H1 (cell line): ENCODE data around the gene CCDC107. TPM values are rescaled to one million over a fixed set of nuclear protein-coding genes. Genes with fewer than 3 reads are reported as not detected.

Experiments used
- CTCF ChIA-PET: fragments of 300-600 bp; sonication (Branson Sonifier 250); formaldehyde crosslinking; loops from one replicate; lab custom pipeline; 2021; ENCODE audit not compliant: partially characterized antibody; lab: Charles Lee
- POLR2A ChIA-PET: fragments of 300-600 bp; sonication (Branson Sonifier 250); formaldehyde crosslinking; loops from one replicate; lab custom pipeline; 2021; ENCODE audit warnings: inconsistent platforms; ENCODE audit not compliant: partially characterized antibody; lab: Charles Lee
- DNase-seq, 2 experiments: peaks; one replicate each; pipeline versions ENCODE4 v3.0.0 to v3.0.0-alpha.2; 2010 to 2022; ENCODE audit warnings: low spot score in 2 of 2, low read depth in 1 of 2, mixed read lengths in 1 of 2
- FAIRE-seq: peaks from 2 replicates; lab custom pipeline; 2011; peaks lifted over from hg19 to GRCh38; lab: Jason Lieb, UNC
- H2AFZ ChIP-seq: 2 replicates; pipeline ENCODE4 v1.8.1; 2012; ENCODE audit warnings: low read length, inconsistent platforms
- H2AK5ac ChIP-seq: 2 replicates; pipeline ENCODE4 v1.6.1; 2013; ENCODE audit warnings: low read depth, low read length
- H2BK120ac ChIP-seq: replicated peaks from 2 replicates; pipeline ENCODE3; 2013; ENCODE audit warnings: low read depth, low read length, inconsistent platforms
- H2BK12ac ChIP-seq: 2 replicates; pipeline ENCODE4 v1.6.1; 2013; ENCODE audit warnings: low read depth, low read length
- H2BK15ac ChIP-seq: 2 replicates; pipeline ENCODE4 v1.6.1; 2013; ENCODE audit warnings: low read length
- H2BK20ac ChIP-seq: 2 replicates; pipeline ENCODE4 v1.6.1; 2013; ENCODE audit warnings: low read length
- H2BK5ac ChIP-seq: 2 replicates; pipeline ENCODE4 v1.6.1; 2013; ENCODE audit warnings: low read depth, low read length
- H3K14ac ChIP-seq: 2 replicates; pipeline ENCODE4 v1.6.1; 2013; ENCODE audit warnings: inconsistent platforms; ENCODE audit not compliant: insufficient read length
- H3K18ac ChIP-seq: 2 replicates; pipeline ENCODE4 v1.6.1; 2013; ENCODE audit warnings: low read length; ENCODE audit errors: extremely low read depth
- H3K23ac ChIP-seq: 2 replicates; pipeline ENCODE4 v1.6.1; 2013; ENCODE audit warnings: inconsistent platforms; ENCODE audit not compliant: insufficient read length
- H3K23me2 ChIP-seq: 2 replicates; pipeline ENCODE4 v1.6.1; 2013; ENCODE audit warnings: low read depth, low read length
- H3K27ac ChIP-seq: 2 replicates; pipeline ENCODE4 v1.6.1; 2011; ENCODE audit warnings: low read depth, low read length, inconsistent platforms
- H3K27me3 ChIP-seq, 4 experiments: replicated peaks in 1 of 4; 1 replicate in 1 of 4; 2 replicates in 3 of 4; pipeline versions ENCODE4 v1.6.1 to v1.8.1; 2011 to 2013; ENCODE audit warnings: low read length in 3 of 4, mild to moderate bottlenecking in 3 of 4, inconsistent platforms in 2 of 4, mixed read lengths in 2 of 4, moderate library complexity in 1 of 4; ENCODE audit not compliant: control insufficient read depth in 3 of 4, insufficient read depth in 3 of 4; ENCODE audit errors: extremely low read depth in 1 of 4
- H3K36me3 ChIP-seq, 4 experiments: 2 replicates each; pipeline versions ENCODE4 v1.6.1 to v1.8.1; 2011 to 2013; ENCODE audit warnings: mild to moderate bottlenecking in 4 of 4, low read length in 3 of 4, moderate library complexity in 2 of 4, control low read depth in 1 of 4, inconsistent platforms in 1 of 4; ENCODE audit not compliant: insufficient read depth in 4 of 4, control insufficient read depth in 2 of 4
- H3K4ac ChIP-seq: replicated peaks from 2 replicates; pipeline ENCODE3; 2013; ENCODE audit warnings: low read length, low read depth, mixed read lengths, inconsistent platforms; ENCODE audit not compliant: insufficient read length
- H3K4me1 ChIP-seq, 4 experiments: replicated peaks in 1 of 4; 1 replicate in 1 of 4; 2 replicates in 3 of 4; pipeline versions ENCODE4 v1.6.1 to v1.8.1; 2011 to 2013; ENCODE audit warnings: low read length in 3 of 4, inconsistent platforms in 2 of 4, mixed read lengths in 1 of 4; ENCODE audit not compliant: insufficient read depth in 4 of 4, control insufficient read depth in 3 of 4
- H3K4me2 ChIP-seq, 2 experiments: 2 replicates each; pipeline versions ENCODE4 v1.6.1 to v1.8.1; 2011 to 2013; ENCODE audit warnings: low read depth in 2 of 2, low read length in 2 of 2, control low read depth in 1 of 2, inconsistent platforms in 1 of 2, mild to moderate bottlenecking in 1 of 2; ENCODE audit not compliant: insufficient read depth in 1 of 2
- H3K4me3 ChIP-seq, 4 experiments: fragments of 200-600, 300-600 bp in 1 of 4; sonication (generic), shearing (Covaris generic), sonication (Bioruptor Twin) in 1 of 4; 2 replicates each; pipeline versions ENCODE4 v1.5.1 to v1.8.1; 2011 to 2016; ENCODE audit warnings: low read length in 4 of 4, low read depth in 3 of 4, control low read depth in 2 of 4, inconsistent platforms in 2 of 4, mild to moderate bottlenecking in 2 of 4, mixed read lengths in 1 of 4, moderate library complexity in 1 of 4; ENCODE audit not compliant: insufficient read depth in 2 of 4; ENCODE audit errors: extremely low read depth in 1 of 4
- H3K56ac ChIP-seq: replicated peaks from 2 replicates; pipeline ENCODE3; 2013; ENCODE audit warnings: low read depth, mild to moderate bottlenecking, mixed read lengths, low read length, inconsistent platforms; ENCODE audit not compliant: insufficient read length
- H3K79me1 ChIP-seq: 2 replicates; pipeline ENCODE4 v1.6.1; 2013; ENCODE audit warnings: low read depth, low read length, control low read depth
- H3K79me2 ChIP-seq, 2 experiments: 2 replicates each; pipeline versions ENCODE4 v1.6.1 to v1.8.1; 2012 to 2013; ENCODE audit warnings: low read length in 2 of 2, mild to moderate bottlenecking in 2 of 2, inconsistent platforms in 1 of 2; ENCODE audit not compliant: insufficient read depth in 2 of 2, control insufficient read depth in 1 of 2
- H3K9ac ChIP-seq, 4 experiments: replicated peaks in 1 of 4; 1 replicate in 1 of 4; 2 replicates in 3 of 4; pipeline versions ENCODE4 v1.6.1 to v1.8.1; 2011 to 2013; ENCODE audit warnings: low read depth in 3 of 4, low read length in 3 of 4, control low read depth in 2 of 4, mild to moderate bottlenecking in 2 of 4, moderate library complexity in 2 of 4, inconsistent platforms in 1 of 4; ENCODE audit errors: extremely low read depth in 1 of 4
- H3K9me3 ChIP-seq, 2 experiments: 2 replicates each; pipeline versions ENCODE4 v1.6.1 to v1.8.1; 2012 to 2013; ENCODE audit warnings: mild to moderate bottlenecking in 2 of 2, moderate library complexity in 2 of 2, control low read depth in 1 of 2, inconsistent platforms in 1 of 2, low read depth in 1 of 2, low read length in 1 of 2, mixed read lengths in 1 of 2; ENCODE audit not compliant: insufficient read depth in 2 of 2
- H4K20me1 ChIP-seq, 2 experiments: replicated peaks in 1 of 2; 2 replicates each; pipeline versions ENCODE3 to v1.8.1; 2011 to 2013; ENCODE audit warnings: inconsistent platforms in 2 of 2, low read length in 2 of 2, mild to moderate bottlenecking in 1 of 2; ENCODE audit not compliant: insufficient read depth in 2 of 2, control insufficient read depth in 1 of 2
- H4K5ac ChIP-seq: 2 replicates; pipeline ENCODE4 v1.6.1; 2013; ENCODE audit warnings: low read length, low read depth, mixed read lengths, inconsistent platforms; ENCODE audit not compliant: insufficient read length
- H4K8ac ChIP-seq: 2 replicates; pipeline ENCODE4 v1.8.0; 2013; ENCODE audit warnings: mild to moderate bottlenecking, moderate library complexity, low read length, inconsistent platforms; ENCODE audit not compliant: insufficient read depth; ENCODE audit errors: extremely low read depth
- H4K91ac ChIP-seq: replicated peaks from 2 replicates; pipeline ENCODE3; 2013; ENCODE audit warnings: low read length, mixed read lengths, inconsistent platforms; ENCODE audit not compliant: insufficient read length
- ASH2L ChIP-seq: fragments of 200-600, 300-600 bp; sonication (generic); IDR thresholded peaks from one replicate; pipeline ENCODE4 v1.7.1; 2017; ENCODE audit warnings: low read length
- ATF2 ChIP-seq: IDR thresholded peaks from 2 replicates; pipeline ENCODE4 v1.6.1; 2012; ENCODE audit warnings: low read length, inconsistent platforms
- BACH1 ChIP-seq: IDR thresholded peaks from 2 replicates; pipeline ENCODE4 v1.6.1; 2012; ENCODE audit warnings: low read length, improper control_type of control experiment
- KDM4A ChIP-seq: IDR thresholded peaks from one replicate; pipeline ENCODE4 v1.7.1; 2012; ENCODE audit warnings: low read depth, mild to moderate bottlenecking, moderate library complexity, low read length, inconsistent platforms; ENCODE audit not compliant: severe bottlenecking
- KDM5A ChIP-seq: fragments of 200-600 bp; IDR thresholded peaks from 2 replicates; pipeline ENCODE4 v1.7.1; 2012; ENCODE audit warnings: mild to moderate bottlenecking, low read length, inconsistent platforms, mixed read lengths
- NRF1 ChIP-seq: IDR thresholded peaks from 2 replicates; pipeline ENCODE4 v1.6.1; 2011; ENCODE audit warnings: mild to moderate bottlenecking, low read depth, low read length, improper control_type of control experiment
- POLR2A ChIP-seq, 2 experiments: IDR thresholded peaks; 1 replicate in 1 of 2; 2 replicates in 1 of 2; pipeline ENCODE4 v1.6.1; 2011; ENCODE audit warnings: low read depth in 2 of 2, low read length in 2 of 2, mild to moderate bottlenecking in 2 of 2; ENCODE audit errors: control extremely low read depth in 1 of 2
- POLR2AphosphoS5 ChIP-seq: IDR thresholded peaks from 2 replicates; pipeline ENCODE4 v1.6.1; 2011; ENCODE audit warnings: low read depth, low read length
- SIN3A ChIP-seq, 2 experiments: IDR thresholded peaks in 1 of 2; conservative IDR thresholded peaks in 1 of 2; 2 replicates each; pipeline ENCODE4 v1.6.1; 2011 to 2012; ENCODE audit warnings: low read length in 2 of 2, improper control_type of control experiment in 1 of 2, low read depth in 1 of 2, mild to moderate bottlenecking in 1 of 2
- YY1 ChIP-seq: IDR thresholded peaks from 2 replicates; pipeline ENCODE4 v1.6.1; 2011; ENCODE audit warnings: low read depth, mild to moderate bottlenecking, low read length
- WGBS, 2 experiments: shearing (Covaris generic) in 1 of 2; methylation state at CpG; one replicate each; pipeline versions ENCODE4 v1.1.6 to v1.1.7; 2013 to 2015; ENCODE audit warnings: low lambda C conversion rate in 2 of 2, mixed read lengths in 2 of 2, inconsistent platforms in 1 of 2, low coverage in 1 of 2, missing lambda C conversion rate in 1 of 2; ENCODE audit not compliant: insufficient replicate concordance in 2 of 2, insufficient coverage in 1 of 2, insufficient read length in 1 of 2; ENCODE audit errors: extremely low coverage in 1 of 2, missing lambda C conversion rate in 1 of 2; 5-methylcytosine and 5-hydroxymethylcytosine counted together
- polyA plus RNA-seq, 7 experiments: library from polyadenylated mRNA; depleted of rRNA in 3 of 7; stranded (reverse) in 5 of 7; unstranded in 2 of 7; fragments of >200 nt in 5 of 7; fragments of 200-250 nt in 2 of 7; gene quantifications; 1 replicate in 5 of 7; 2 replicates in 1 of 7; 4 replicates in 1 of 7; pipeline versions ENCODE4 v1.2.1 to v1.2.3, GENCODE V29; 2011 to 2013; ENCODE audit warnings: missing spikeins in 2 of 7, mixed read lengths in 2 of 7
- total RNA-seq: library from RNA; stranded (reverse); fragmentation: NEBNext Ultra II Directional; extraction: Animal tissue kit (Norgen Biotek cat#: 25700); gene quantifications from 2 replicates; pipeline ENCODE4 v1.2.1, GENCODE V29; 2021

Gene CCDC107
- total and polyA plus RNA-seq, 2 of the 8 experiments (the other 6 are each of a cell fraction or from before 2014, with no cell fraction given): 8.2 to 9.0 TPM

DNA sequence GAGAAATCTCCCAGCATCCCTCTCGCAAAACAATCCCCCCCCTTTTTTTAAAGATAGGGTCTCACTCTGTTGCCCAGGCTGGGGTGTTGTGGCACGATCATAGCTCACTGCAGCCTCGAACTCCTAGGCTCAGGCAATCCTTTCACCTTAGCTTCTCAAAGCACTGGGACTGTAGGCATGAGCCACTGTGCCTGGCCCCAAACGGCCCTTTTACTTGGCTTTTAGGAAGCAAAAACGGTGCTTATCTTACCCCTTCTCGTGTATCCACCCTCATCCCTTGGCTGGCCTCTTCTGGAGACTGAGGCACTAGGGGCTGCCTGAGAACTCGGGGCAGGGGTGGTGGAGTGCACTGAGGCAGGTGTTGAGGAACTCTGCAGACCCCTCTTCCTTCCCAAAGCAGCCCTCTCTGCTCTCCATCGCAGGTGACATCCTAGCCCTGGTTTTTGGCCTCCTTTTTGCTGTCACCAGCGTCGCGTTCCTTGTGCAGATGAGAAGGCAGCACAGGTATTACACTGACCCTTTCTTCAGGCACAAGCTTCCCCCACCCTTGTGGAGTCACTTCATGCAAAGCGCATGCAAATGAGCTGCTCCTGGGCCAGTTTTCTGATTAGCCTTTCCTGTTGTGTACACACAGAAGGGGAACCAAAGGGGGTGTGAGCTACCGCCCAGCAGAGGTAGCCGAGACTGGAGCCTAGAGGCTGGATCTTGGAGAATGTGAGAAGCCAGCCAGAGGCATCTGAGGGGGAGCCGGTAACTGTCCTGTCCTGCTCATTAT is 22.4 kb downstream of the CCDC107 start:
- Histone ChIP-seq H2BK12ac (0 out of 2 replicates have a peak overlapping the region, but pooled peaks have one; percentile 32), H4K5ac (no peak overlapping the region), H3K4ac (no peak overlapping the region), H3K4me3 (no peak overlapping the region), H3K9ac (no peak overlapping the region), H3K14ac (no peak overlapping the region), H2BK5ac (no peak overlapping the region; the same call in 1 of the 2 replicates), H3K79me2 (no peaks in the 10 kb centered on the region), H4K20me1 (peaks cover 2 to 6% of the 10 kb centered on the region in 2 experiments), H4K91ac (peak overlapping the region; percentile 42), H3K23ac (no peak overlapping the region), H3K27ac (no peak overlapping the region), H2AK5ac (no peak overlapping the region), H3K79me1 (no peaks in the 10 kb centered on the region), H3K18ac (no peak overlapping the region), H2BK120ac (no peak overlapping the region), H3K9me3 (no peaks in the 10 kb centered on the region), H2BK20ac (no peak overlapping the region), H3K56ac (no peak overlapping the region), H2BK15ac (no peak overlapping the region), H4K8ac (peak overlapping the region; percentile 77; the same call in 1 of the 2 replicates), H3K23me2 (peaks cover 2% of the 10 kb centered on the region; the same call in 1 of the 2 replicates), H3K4me1 (peaks cover 0 to 8% (median 4%) of the 10 kb centered on the region in 4 experiments; a peak in 5 of 7 replicates), H3K27me3 (peaks cover 0 to 3% (median 1%) of the 10 kb centered on the region in 4 experiments; a peak in 3 of 7 replicates), H2AFZ (no peak overlapping the region), H3K36me3 (peaks cover 13 to 37% (median 26%) of the 10 kb centered on the region in 4 experiments), H3K4me2 (0 out of 4 replicates have a peak overlapping the region, but pooled peaks of 1 of the 2 experiments have one; percentile 6)
- FAIRE-seq: peak; percentile 87
- no peak for DNase-seq
- CTCF ChIA-PET: interaction anchor here (0.7 to 2.8 kb wide), 14 partner anchors 11 to 228 kb away, joined by 3 to 23 read pairs (median 4); partner anchors contain the start of genes ARHGEF39, CCDC107 and RMRP
- WGBS, 2 experiments: 57% methylated on average over 15 of the region's 15 CpGs; no CpG with 5 or more reads in 1 of the 2 experiments
- POLR2A ChIA-PET: interaction anchor here (0.6 to 8.4 kb wide), 14 partner anchors 9 to 214 kb away, joined by 3 to 55 read pairs (median 4); partner anchors contain the start of genes ARHGEF39, CREB3, TLN1 and TPM2
- TF ChIP-seq NRF1 (no peak), BACH1 (no peak), POLR2AphosphoS5 (0 out of 2 replicates have a peak, but pooled peaks have one; percentile 12), SIN3A (conservative IDR thresholded peaks at IDR 0.05 in 1 of 2, IDR thresholded peaks at IDR 0.05 in 1 of 2; ENCODE audit: low read depth in 1 of 2, low read length in 2 of 2) (0 out of 4 replicates have a peak, but pooled peaks have one; percentile 19 to 33), POLR2A (IDR thresholded peaks at IDR 0.05; ENCODE audit: control extremely low read depth in 1 of 2, low read depth in 2 of 2, low read length in 2 of 2) (peak in 1 of 2 experiments; percentile 49; a peak in 1 of 3 replicates), KDM4A (no peak), ATF2 (no peak), KDM5A (no peak), ASH2L (no peak), YY1 (no peak)
